Stimulated activated CD4-positive, alpha-beta T cell treated with anti-CD3 and anti-CD28 coated beads, Interleukin-15, amount 100 ng/mL, for 24 hours (primary cell): ENCODE measurements around the gene TDRD12.
A peak's percentile ranks its signal among the peaks of the same experiment; 100 is the strongest.

ENCODE experiments used
- DNase-seq: peaks from one replicate; pipeline ENCODE4 v3.0.0-alpha.2; 2020

The TDRD12 gene

GRCh38 chr19:32869966-32870573, 150.5 kb downstream of the TDRD12 start:
- no peak for DNase-seq

- DNase-seq = no peak
These were observed 151.4 kb downstream of the TDRD12 start for GRCh38 chr19:32870981-32871451.

GRCh38 chr19:32872391-32872790, 152.8 kb downstream of the TDRD12 start:
- DNase-seq = no peak

DNA sequence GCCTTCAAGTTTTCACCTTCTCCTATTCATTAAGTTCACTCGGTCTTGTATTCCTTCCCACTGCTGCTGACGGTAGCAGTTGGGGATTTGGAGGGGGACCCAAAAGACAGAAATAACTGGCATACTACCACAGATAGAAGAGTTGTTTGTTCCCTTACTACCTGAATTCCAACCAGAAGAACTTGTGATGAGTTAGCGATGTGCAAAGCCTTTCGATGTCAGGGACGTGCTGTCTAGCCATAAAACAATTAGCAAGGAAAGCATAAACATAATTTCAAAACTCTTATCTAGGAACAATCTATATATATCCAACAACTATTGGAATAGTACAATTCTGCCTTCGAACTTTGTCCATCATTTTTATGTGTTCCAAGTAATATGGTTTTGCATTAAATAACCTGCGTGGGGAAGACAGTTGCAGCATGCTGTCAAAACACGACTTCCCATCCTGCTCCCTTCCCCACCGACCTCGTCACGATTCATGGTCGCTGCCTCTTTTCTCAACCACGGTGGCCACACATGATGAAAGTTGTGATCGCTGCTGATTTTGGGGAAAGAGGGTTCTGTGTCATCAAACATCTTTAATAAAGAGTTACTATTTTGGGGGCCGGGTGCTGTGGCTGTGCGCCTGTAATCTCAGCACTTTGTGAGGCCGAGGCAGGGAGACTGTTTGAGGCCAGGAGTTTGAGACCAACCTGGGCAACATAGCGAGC, 153.8 kb downstream of the TDRD12 start:
- DNase-seq = peak; percentile 30

DNA sequence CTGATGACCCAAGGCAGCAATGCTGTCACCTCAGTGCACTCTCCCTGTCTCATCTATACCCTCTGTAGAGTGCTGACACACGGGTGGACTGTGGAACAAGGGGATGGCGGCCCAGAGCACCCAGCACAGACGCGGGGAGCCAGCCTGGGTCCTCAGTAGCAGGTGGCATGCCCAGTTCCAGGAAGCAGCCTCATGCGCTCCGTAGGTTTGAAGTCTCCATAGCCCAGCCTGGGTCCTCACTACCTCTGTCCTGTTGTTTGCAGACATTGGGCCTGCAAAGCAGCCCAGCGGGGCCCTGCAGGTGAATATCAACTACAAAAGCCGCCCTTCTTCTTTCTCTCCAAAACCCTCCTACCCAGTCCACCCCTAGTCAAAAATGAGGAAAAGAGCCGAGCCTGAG, 155.0 kb downstream of the TDRD12 start:
- DNase-seq = no peak

- no peak for DNase-seq
These were observed 155.9 kb downstream of the TDRD12 start for GRCh38 chr19:32875428-32875827.

DNA sequence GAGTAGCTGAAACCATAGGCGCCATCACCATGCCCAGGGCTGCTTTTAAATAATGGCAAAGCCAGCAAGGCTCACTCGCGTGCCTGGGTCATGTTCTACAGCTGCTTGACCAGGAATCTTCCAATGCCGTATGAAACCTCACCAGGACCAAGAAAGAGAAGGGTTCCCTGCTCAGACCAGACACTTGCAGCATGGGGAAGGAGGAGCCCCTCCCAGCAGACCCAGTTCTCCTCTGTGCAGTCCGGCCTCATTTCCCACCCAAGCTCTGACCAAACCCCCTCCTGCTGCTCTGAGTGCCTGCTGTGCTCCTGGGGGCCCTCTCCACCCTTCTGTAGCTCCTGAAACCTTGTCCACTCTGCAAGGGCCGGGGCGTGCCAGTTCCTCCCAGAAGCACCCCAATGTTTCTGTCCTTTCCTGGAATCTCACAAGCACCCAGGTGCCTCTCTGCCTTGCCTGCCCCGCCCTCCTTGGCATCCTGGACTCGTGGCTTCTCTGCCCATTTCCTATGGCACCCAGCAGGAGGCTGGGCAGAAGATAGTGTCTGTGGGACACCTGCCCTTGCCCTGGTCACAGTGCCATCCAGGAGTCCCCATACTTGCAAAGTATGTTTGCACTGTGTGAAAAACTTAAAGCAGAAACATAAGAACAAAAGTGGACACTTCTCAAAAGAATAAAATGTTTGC, 156.8 kb downstream of the TDRD12 start:
- DNase-seq = no peak

DNA sequence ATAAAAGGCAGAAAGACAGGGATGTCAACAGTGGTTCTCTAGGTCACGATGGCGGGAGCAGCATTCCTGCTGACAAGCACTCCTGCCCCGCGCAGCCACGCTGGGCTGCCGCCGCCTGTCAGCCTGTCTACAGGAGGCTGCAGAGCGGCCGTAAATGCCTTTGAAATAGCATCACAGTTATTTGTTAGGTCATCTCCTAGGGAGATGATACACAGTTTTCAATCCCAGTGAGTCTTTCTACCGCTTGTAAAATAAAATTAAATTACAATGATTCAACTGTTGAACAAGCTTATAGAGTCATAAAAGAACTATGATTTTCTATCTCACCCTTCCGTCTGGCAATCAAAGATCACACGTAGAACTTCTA, 157.3 kb downstream of the TDRD12 start:
- no peak for DNase-seq
